Measurements from ENCODE around the gene MRPS18A.

- TF ChIP-seq CTCF (IDR thresholded peaks at IDR 0.05) (no peak), POLR2A (IDR thresholded peaks at IDR 0.05) (no peak)
Observed at GRCh38 chr6:43695215-43695966, 7.8 kb upstream of the MRPS18A start.

All from esophagus squamous epithelium (tissue), 4 donors.